CD1c-positive myeloid dendritic cell (primary cell): Measurements from ENCODE around the gene DHCR7.

Experiments used
- DNase-seq: peaks from one replicate; pipeline ENCODE4 v3.0.0-alpha.2; 2016; ENCODE audit errors: extremely low spot score

DHCR7 gene

DNA sequence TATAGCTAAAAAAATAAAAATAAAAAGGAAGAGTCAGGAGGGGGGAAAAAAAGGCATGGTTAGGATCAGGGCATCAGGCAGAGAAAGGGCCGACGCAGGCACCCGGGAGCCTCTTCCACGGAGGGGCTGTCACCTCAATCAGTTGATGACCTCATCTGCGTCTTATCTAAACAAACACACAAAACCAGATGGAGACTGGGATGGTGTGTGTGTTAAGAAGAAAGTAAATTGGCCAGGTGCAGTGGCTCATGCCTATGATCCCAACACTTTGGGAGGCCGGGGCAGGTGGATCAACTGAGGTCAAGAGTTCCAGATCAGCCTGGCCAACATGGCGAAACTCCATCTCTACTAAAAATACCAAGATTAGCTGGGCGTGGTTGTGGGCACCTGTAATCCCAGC is 63.6 kb downstream of the DHCR7 start:
- DNase-seq: no peak
